ENCODE results near the gene CHD3.

DNA sequence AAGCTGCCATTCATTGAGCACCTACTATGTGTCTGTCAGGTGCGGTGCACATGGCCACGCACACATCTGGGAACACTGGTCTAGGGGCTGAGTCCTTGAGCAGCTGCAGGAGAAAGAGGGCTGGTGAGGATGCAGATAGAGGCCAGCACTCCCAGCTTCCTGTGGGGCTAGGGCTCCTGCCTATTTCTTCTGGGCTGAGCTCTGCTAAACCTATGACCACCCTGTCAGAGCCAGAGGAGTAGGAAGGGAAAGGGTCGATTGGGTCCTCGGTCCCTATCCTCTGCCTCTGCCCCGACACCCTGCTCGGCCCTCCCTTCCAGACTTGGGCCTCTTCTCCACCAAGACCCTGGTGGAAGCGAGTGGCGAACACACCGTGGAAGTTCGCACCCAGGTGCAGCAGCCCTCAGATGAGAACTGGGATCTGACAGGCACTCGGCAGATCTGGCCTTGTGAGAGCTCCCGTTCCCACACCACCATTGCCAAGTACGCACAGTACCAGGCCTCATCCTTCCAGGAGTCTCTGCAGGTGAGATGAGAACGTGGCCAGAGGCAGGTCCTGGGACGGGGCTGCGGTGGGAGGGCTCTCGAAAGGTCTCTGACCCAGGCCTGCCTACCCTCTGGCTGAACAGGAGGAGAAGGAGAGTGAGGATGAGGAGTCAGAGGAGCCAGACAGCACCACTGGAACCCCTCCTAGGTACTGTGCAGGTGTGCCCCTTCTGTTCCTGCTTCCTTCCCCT is 37.7 kb upstream of the CHD3 start:
- TF ChIP-seq, protein P1, sequence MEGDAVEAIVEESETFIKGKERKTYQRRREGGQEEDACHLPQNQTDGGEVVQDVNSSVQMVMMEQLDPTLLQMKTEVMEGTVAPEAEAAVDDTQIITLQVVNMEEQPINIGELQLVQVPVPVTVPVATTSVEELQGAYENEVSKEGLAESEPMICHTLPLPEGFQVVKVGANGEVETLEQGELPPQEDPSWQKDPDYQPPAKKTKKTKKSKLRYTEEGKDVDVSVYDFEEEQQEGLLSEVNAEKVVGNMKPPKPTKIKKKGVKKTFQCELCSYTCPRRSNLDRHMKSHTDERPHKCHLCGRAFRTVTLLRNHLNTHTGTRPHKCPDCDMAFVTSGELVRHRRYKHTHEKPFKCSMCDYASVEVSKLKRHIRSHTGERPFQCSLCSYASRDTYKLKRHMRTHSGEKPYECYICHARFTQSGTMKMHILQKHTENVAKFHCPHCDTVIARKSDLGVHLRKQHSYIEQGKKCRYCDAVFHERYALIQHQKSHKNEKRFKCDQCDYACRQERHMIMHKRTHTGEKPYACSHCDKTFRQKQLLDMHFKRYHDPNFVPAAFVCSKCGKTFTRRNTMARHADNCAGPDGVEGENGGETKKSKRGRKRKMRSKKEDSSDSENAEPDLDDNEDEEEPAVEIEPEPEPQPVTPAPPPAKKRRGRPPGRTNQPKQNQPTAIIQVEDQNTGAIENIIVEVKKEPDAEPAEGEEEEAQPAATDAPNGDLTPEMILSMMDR (IDR thresholded peaks at IDR 0.05): no peak
- no peak for TF ChIP-seq POLR2A (IDR thresholded peaks at IDR 0.05)
